CD4-positive, alpha-beta T cell treated with Interleukin-17A for 4 hours (primary cell): ENCODE results near the gene UCHL1.

Experiments
- DNase-seq: peaks from one replicate; pipeline ENCODE4 v3.0.0-alpha.2; 2020; ENCODE audit warnings: mixed read lengths

UCHL1 gene

DNA sequence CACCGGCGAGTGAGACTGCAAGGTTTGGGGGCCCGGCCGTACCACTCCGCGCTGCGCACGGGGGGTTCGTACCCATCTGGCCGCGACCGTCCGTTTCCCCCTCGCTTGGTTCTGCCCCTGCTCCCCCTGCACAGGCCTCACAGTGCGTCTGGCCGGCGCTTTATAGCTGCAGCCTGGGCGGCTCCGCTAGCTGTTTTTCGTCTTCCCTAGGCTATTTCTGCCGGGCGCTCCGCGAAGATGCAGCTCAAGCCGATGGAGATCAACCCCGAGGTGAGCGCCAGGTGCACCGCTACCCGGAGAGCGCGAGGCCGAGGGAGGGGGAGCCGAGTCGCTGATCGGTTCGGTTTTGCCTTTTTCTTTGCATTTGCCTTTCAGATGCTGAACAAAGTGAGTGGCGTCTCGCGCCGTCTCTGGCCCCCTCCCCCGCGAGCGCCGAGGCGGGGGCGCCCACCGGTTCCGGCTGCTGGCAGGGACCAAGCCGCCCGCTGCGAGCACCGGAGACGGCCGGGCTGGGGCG, at the start of gene UCHL1:
Gene UCHL1 (plus strand): TSS at position 189 of the 517 bp plus-strand sequence. CDS start 49 bp downstream, at position 238.
- DNase-seq, result no peak

GRCh38 chr4:41207291-41207831, 49.4 kb upstream of the UCHL1 start:
- no peak for DNase-seq

- no peak for DNase-seq
Measured at GRCh38 chr4:41209187-41209586, 47.5 kb upstream of the UCHL1 start.

- DNase-seq, result no peak
Measured at GRCh38 chr4:41209901-41210300, 46.8 kb upstream of the UCHL1 start.

DNA sequence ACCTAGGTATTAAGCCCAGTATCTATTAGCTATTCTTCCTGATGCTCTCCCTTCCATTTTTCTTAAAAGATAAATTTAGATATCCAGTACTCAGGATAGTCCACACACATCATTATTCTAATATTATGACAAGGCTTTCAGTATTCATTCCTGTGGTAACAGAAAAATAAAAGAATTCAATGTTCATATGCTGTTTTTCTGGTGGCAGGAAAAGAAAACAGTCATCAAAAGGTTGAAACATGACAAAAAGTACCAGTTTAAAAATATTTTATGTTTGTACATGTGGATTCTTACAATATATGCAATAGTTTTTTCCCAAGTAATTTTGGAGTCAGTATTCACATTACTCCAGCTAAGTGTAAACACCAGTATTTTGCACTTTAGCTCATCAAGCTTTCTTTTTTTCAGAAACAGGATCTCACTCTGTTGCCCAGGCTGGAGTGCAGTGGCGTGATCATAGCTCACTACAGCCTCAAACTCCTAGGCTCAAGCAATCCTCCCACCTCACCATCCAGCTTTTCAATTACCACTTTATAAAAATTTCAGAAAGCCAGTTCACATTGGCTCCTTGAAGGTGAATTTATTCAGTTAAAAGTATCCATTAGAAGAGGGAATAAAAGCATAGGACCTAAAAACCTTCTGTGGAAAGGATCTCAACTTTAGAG, 44.6 kb upstream of the UCHL1 start:
- no peak for DNase-seq

DNA sequence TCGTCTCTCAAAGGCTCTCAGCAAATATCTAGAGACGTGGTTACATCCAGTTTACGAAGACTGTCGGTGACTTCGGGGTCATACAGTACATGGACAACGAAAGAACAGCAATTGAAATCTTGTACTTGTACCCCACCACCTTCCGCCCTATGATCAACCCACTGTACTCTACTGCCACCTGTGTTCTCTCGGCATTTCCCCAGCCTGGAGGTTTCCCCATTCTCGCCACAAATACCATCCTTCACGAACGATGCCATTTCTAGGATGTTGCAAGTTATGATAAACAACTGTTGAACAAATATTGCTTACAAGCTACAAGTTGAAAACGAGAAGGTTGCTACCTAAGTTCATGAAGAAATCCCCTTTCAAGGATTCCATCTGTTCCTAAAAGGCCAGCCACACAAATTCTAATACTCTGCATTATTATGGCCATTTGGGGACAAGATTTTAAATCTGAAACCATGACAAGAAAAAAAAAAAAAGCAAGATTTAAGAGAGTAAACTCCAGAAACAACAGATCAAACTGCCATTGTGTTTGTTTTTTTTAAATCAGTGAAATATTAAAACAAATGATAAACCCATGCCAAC, 44.0 kb upstream of the UCHL1 start:
- no peak for DNase-seq

- no peak for DNase-seq
Measured at GRCh38 chr4:41213625-41214135, 43.0 kb upstream of the UCHL1 start.

DNA sequence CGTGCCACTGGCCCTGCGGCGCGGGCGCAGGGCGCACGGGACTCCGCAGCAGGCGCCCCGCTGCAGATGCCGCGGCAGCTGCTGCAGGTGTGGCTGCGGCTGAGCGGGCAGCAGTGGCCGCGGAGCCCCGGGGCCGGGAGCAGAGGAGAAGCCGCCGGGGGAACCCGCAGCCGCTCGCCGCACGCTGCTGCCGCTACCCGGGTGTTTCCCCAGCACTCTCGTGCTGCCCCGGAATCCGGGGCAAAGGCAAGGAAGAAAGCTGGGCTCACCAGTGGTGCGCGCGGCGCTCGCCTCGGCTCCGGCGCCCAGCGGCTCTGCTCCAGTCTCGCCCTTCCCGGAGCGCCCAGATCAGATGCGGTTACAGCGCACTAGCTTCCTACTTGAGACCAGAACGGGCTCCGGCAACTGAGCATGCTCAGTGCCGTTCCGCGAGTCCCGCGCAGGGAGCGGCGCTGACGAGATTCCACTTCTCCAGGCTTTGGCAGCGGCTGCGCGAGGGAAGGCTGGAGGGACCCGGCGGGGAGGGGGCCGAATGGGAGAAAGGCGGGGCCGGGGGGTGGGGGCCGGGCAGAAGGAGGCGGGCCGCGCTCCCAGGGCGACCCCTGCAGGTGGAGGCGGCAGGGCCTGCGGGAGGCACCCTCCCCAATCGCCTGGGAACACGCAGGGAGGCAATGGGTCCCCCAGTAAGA, 42.4 kb upstream of the UCHL1 start, which contains the start of gene APBB2:
Gene APBB2 (minus strand): TSS at position 407 of the 689 bp plus-strand sequence. CDS start 181,288 bp downstream, outside the sequence.
- peak; percentile 36 for DNase-seq

GRCh38 chr4:41214825-41215146, 41.9 kb upstream of the UCHL1 start:
- DNase-seq, result no peak

DNA sequence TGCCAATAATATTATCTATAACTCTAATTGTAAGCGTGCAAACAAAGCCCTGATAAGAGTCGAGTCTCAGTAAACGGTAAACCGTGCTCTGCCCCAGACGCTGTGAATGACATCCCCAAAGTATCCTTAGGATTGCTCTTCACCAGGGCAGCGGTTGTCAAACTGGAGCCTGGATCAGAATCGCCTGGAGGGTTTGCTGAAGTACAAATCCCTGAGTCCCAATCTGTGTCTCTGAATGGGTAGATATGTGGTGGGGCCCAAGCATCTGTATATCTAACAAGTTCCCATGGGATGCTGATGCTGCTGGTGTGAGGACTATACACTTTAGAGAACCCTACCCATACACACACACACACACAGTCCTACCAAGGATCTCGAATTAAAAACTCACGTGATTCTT, 41.6 kb upstream of the UCHL1 start:
- DNase-seq, result no peak

DNA sequence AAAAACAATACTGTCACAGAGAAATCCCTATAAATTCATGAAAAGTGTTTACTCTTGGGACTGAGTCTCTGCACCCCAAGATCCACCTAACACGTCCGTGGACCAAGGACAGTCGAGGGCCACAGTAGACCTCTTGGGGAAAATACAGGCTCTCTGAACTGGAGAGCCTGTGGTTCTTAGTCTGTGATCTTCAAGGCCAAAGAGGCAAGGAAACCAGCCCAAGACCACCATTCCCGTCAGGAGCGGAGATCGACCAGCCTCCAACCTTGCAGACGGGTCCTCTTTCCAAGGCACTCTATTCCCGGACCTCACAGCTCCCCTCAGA, 40.8 kb upstream of the UCHL1 start:
- DNase-seq, result no peak

- DNase-seq, result peak; percentile 43
Measured at GRCh38 chr4:41216294-41217019, 40.3 kb upstream of the UCHL1 start.

DNA sequence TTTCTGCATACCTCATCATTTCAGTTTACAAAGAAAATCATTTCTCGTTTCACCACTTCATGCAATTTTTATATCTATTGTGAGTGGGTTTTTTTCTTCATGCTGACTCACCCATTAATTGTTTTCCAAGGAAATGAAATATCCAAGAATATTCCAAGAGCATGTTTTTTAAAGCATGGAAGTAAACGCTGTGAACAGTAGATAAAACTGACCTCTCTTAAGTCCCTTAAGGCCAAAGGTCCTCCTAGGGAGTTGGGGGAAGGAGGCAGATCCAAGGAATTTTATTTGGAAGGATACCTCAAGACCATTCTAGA, 39.8 kb upstream of the UCHL1 start:
- no peak for DNase-seq

- DNase-seq, result no peak
Measured at GRCh38 chr4:41217374-41217773, 39.4 kb upstream of the UCHL1 start.

DNA sequence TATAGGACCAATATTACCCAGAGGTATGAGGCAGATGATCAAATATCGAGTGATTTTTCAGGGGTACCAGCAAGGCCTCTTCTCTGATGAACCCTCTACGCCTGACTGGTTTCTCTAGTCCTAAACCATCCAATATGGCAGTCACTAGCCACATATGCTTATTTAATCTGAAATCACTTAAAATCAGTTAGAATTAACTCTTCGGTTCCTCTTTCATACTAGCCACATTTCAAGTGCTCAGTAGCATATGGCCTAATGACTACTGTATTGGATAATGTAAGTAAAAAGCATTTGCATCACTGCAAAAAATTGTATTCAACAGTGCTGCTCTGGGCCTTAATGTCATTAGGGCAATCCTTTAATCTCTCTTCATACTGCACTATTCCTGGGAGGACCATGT, 38.0 kb upstream of the UCHL1 start:
- DNase-seq, result no peak

DNA sequence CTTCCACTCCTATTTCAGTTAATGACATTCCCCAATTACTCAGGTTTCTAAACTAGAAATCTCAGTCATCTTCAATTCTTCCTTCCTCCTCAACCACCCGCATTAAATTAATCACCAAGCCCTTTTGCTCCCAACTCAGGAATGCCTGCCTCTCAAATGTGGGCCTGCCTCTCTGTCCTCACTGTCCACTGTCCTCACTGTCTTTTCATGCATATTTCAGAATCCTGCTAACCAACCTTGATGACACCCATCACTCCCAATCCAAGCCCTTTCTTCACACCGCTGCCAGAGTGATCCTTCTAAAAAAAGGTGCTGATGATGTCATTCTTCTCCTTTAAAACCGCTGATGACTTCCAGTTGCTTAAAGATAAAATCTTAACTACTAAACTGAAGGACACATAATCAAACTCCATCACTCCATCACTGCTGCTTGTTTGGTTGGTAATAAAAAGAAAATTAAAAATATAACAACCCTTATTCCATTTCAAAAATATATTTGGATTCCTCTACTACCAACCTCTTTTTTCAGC, 37.2 kb upstream of the UCHL1 start:
- no peak for DNase-seq

GRCh38 chr4:41221850-41222645, 34.7 kb upstream of the UCHL1 start:
- DNase-seq, result no peak

DNA sequence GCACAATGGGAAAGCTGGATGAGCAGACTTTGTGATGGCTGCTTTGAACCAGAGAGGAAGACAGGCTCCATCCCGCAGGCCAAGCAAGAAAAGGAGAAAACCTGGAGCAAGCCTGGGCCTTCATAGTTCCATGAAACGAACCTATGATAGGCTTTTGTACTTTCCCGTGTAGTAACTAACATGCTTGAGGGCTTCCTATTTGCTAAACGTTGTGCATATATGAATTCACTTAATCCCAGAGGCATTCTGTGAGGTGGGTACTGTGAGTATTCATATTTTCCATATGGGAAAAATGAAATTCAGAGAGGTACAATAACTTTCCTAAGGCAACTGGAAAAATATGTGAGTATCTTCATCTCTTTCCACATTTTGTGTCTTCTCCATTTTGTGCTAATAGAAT, 28.8 kb upstream of the UCHL1 start:
- no peak for DNase-seq

- no peak for DNase-seq
Measured at GRCh38 chr4:41232406-41232805, 24.3 kb upstream of the UCHL1 start.

- DNase-seq, result no peak
Measured at GRCh38 chr4:41232856-41233255, 23.9 kb upstream of the UCHL1 start.

- DNase-seq, result no peak
Measured at GRCh38 chr4:41236032-41236431, 20.7 kb upstream of the UCHL1 start.

DNA sequence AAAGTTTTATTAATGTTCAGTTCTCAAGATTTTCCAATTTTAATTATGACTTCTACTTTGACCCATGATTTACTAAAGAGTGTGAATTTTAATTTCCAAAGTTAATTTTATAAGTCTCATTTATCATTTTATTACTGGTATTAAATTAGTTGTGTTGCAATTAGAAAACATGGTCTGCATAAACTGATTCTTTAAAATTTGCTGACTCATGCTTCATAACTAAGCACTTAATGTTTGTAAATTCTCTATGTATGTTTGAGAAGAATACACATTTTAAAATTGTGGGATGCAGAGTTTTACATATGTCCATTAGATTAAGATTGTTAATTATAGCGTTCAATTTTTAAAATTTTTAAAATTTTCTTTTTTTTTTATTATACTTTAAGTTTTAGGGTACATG, 20.2 kb upstream of the UCHL1 start:
- no peak for DNase-seq
